AG04450 (cell line): Measurements from ENCODE around the gene CTTNBP2. TPM values are rescaled to one million over a fixed set of nuclear protein-coding genes. Genes with fewer than 3 reads are reported as not detected.
A peak's percentile ranks its signal among the peaks of the same experiment; 100 is the strongest.

Source experiments
- CTCF ChIA-PET: fragments of 300-600, 350-600 bp; formaldehyde crosslinking; extraction: SDS; loops from one replicate; lab custom pipeline; 2022; ENCODE audit warnings: antibody characterized with exemption, inconsistent platforms; lab: Charles Lee
- POLR2A ChIA-PET: fragments of 350-600 bp; formaldehyde crosslinking; extraction: SDS; loops from one replicate; lab custom pipeline; 2021; ENCODE audit warnings: antibody characterized with exemption, inconsistent platforms; lab: Yijun Ruan, JAX
- DNase-seq: peaks from one replicate; pipeline ENCODE4 v3.0.0-alpha.2; 2011; ENCODE audit warnings: low read depth, low spot score
- H3K27ac ChIP-seq: one replicate; pipeline ENCODE4 v1.5.1; 2012; ENCODE audit warnings: low read depth, low read length, control low read depth
- H3K27me3 ChIP-seq: one replicate; pipeline ENCODE4 v1.6.0; 2012; ENCODE audit warnings: low read length; ENCODE audit not compliant: control insufficient read depth, insufficient read depth
- H3K4me3 ChIP-seq: 2 replicates; pipeline ENCODE4 v1.5.1; 2011; ENCODE audit warnings: mild to moderate bottlenecking, low read depth, low read length, control low read depth
- H3K9me3 ChIP-seq: 2 replicates; pipeline ENCODE4 v1.5.1; 2012; ENCODE audit warnings: low read length; ENCODE audit not compliant: control insufficient read depth, insufficient read depth
- CTCF ChIP-seq: IDR thresholded peaks from 2 replicates; pipeline ENCODE4 v1.5.1; 2011; ENCODE audit warnings: low read depth, low read length, control low read depth, inconsistent platforms
- polyA plus RNA-seq: library from polyadenylated mRNA; depleted of rRNA; stranded (reverse); fragments of >200 nt; gene quantifications from 2 replicates; pipeline ENCODE4 v1.2.3, GENCODE V29; 2011

Gene CTTNBP2
- polyA plus RNA-seq, 1 experiment, result 14.4 TPM

- Histone ChIP-seq H3K9me3 (no peaks in the 10 kb centered on the region), H3K4me3 (no peak overlapping the region), H3K27ac (no peak overlapping the region), H3K27me3 (no peaks in the 10 kb centered on the region)
- POLR2A ChIA-PET, result no interaction called here
- no peak for DNase-seq
- TF ChIP-seq CTCF, result peak; percentile 49
- CTCF ChIA-PET, result interaction anchor here (0.8 to 2.8 kb wide), 6 partner anchors 9 to 215 kb away, joined by 3 to 31 read pairs (median 8); no protein-coding TSS in a partner anchor
Measured at GRCh38 chr7:117673839-117674238, 199.4 kb downstream of the CTTNBP2 start.

- Histone ChIP-seq H3K27ac (no peak overlapping the region), H3K4me3 (no peak overlapping the region), H3K27me3 (no peaks in the 10 kb centered on the region), H3K9me3 (no peaks in the 10 kb centered on the region)
- POLR2A ChIA-PET, result no interaction called here
- CTCF ChIA-PET, result interaction anchor here (1.1 to 2.8 kb wide), 4 partner anchors 9 to 214 kb away, joined by 4 to 31 read pairs (median 9); no protein-coding TSS in a partner anchor
- DNase-seq, result no peak
- TF ChIP-seq CTCF, result no peak
Measured at GRCh38 chr7:117673367-117673766, 199.9 kb downstream of the CTTNBP2 start.

GRCh38 chr7:117672453-117672852 lies 200.8 kb downstream of the CTTNBP2 start:
- CTCF ChIA-PET, result interaction anchor here (2.0 to 2.8 kb wide), 3 partner anchors 11 to 213 kb away, joined by 4 to 31 read pairs (median 11); no protein-coding TSS in a partner anchor
- no peaks in the 10 kb centered on the region for H3K9me3 ChIP-seq
- H3K27me3 ChIP-seq, result no peaks in the 10 kb centered on the region
- H3K4me3 ChIP-seq, result no peak overlapping the region
- POLR2A ChIA-PET, result no interaction called here
- H3K27ac ChIP-seq, result no peak overlapping the region
- TF ChIP-seq CTCF, result no peak
- no peak for DNase-seq

GRCh38 chr7:117669818-117670217 lies 203.4 kb downstream of the CTTNBP2 start:
- Histone ChIP-seq H3K27ac (no peak overlapping the region), H3K9me3 (no peaks in the 10 kb centered on the region), H3K27me3 (no peaks in the 10 kb centered on the region), H3K4me3 (no peak overlapping the region)
- DNase-seq, result no peak
- ChIA-PET POLR2A (no interaction called here), CTCF (interaction anchor here (0.6 to 1.1 kb wide), 3 partner anchors 46 to 1500 kb away, joined by 3 to 5 read pairs (median 3); no protein-coding TSS in a partner anchor)
- peak; percentile 16; the same call in 1 of the 2 replicates for TF ChIP-seq CTCF

- Histone ChIP-seq H3K9me3 (no peaks in the 10 kb centered on the region), H3K27me3 (no peaks in the 10 kb centered on the region), H3K4me3 (no peak overlapping the region), H3K27ac (no peak overlapping the region)
- ChIA-PET CTCF (interaction anchor here (0.5 kb wide), 1 partner anchor 226 kb away, joined by 3 read pairs; no protein-coding TSS in a partner anchor), POLR2A (interaction anchor here (1.3 kb wide), 1 partner anchor 86 kb away, joined by 4 read pairs; no protein-coding TSS in a partner anchor)
- DNase-seq, result no peak
- TF ChIP-seq CTCF, result no peak
Measured at GRCh38 chr7:117667456-117667855, 205.8 kb downstream of the CTTNBP2 start.
